ENCODE measurements around the gene DDX17.
A peak's percentile ranks its signal among the peaks of the same experiment; 100 is the strongest.

DDX17 gene

GRCh38 chr22:38506118-38506962 is at the start of gene DDX17:
Gene DDX17, minus strand, starts transcription at chr22:38506311.
- DNase-seq: peak; percentile 89 to 96 (median 92)

GRCh38 chr22:38554281-38554680 is 48.2 kb upstream of the DDX17 start:
- no peak for DNase-seq

- DNase-seq: no peak
Measured at GRCh38 chr22:38549101-38549894, 43.2 kb upstream of the DDX17 start.

- no peak for DNase-seq
Measured at GRCh38 chr22:38540701-38541100, 34.6 kb upstream of the DDX17 start.

- DNase-seq: no peak
Measured at GRCh38 chr22:38531251-38531938, 25.3 kb upstream of the DDX17 start.

GRCh38 chr22:38524429-38524828 is 18.3 kb upstream of the DDX17 start:
- DNase-seq: no peak

- DNase-seq: no peak
Measured at GRCh38 chr22:38523479-38523878, 17.4 kb upstream of the DDX17 start.

- no peak for DNase-seq
Measured at GRCh38 chr22:38523029-38523428, 16.9 kb upstream of the DDX17 start.

GRCh38 chr22:38519453-38520250 is 13.5 kb upstream of the DDX17 start:
- no peak for DNase-seq

- DNase-seq: no peak
Measured at GRCh38 chr22:38518620-38519019, 12.5 kb upstream of the DDX17 start.

GRCh38 chr22:38513063-38513462 is 7.0 kb upstream of the DDX17 start:
- peak in 1 of 4 experiments; percentile 34 for DNase-seq

- no peak for DNase-seq
Measured at GRCh38 chr22:38510416-38510970, 4.4 kb upstream of the DDX17 start.

- peak; percentile 44 to 66 (median 62) for DNase-seq
Measured at GRCh38 chr22:38505541-38506117, 482 bp downstream of the DDX17 start.

GRCh38 chr22:38504731-38505540 is 1.2 kb downstream of the DDX17 start:
- peak in 2 of 4 experiments; percentile 7 to 39 for DNase-seq

GRCh38 chr22:38503021-38503420 is 3.1 kb downstream of the DDX17 start:
- no peak for DNase-seq

- no peak for DNase-seq
Measured at GRCh38 chr22:38501797-38502672, 4.1 kb downstream of the DDX17 start.

GRCh38 chr22:38497869-38498268 is 8.2 kb downstream of the DDX17 start:
- DNase-seq: no peak

- DNase-seq: no peak
Measured at GRCh38 chr22:38494939-38495338, 11.2 kb downstream of the DDX17 start.

- DNase-seq: no peak
Measured at GRCh38 chr22:38494498-38494897, 11.6 kb downstream of the DDX17 start.

All from activated naive CD4-positive, alpha-beta T cell (primary cell).